Neuronal stem cell (in vitro differentiated cells): ENCODE results near the gene THSD4.

Source experiments
- DNase-seq: peaks from one replicate; pipeline ENCODE4 v3.0.0-alpha.2; 2013; ENCODE audit warnings: low spot score
- H2AFZ ChIP-seq: one replicate; pipeline ENCODE4 v1.6.1; 2013; ENCODE audit warnings: mild to moderate bottlenecking, low read length, inconsistent platforms
- H2AK5ac ChIP-seq: 2 replicates; pipeline ENCODE4 v1.6.1; 2013; ENCODE audit warnings: low read depth, mild to moderate bottlenecking, inconsistent platforms, low read length, moderate library complexity, mixed read lengths
- H2BK120ac ChIP-seq: 2 replicates; pipeline ENCODE4 v1.6.1; 2013; ENCODE audit warnings: low read depth, mild to moderate bottlenecking, inconsistent platforms, low read length, moderate library complexity, mixed read lengths
- H2BK12ac ChIP-seq: one replicate; pipeline ENCODE4 v1.6.1; 2013; ENCODE audit warnings: low read length, inconsistent platforms
- H2BK15ac ChIP-seq: 2 replicates; pipeline ENCODE4 v1.6.1; 2013; ENCODE audit warnings: mild to moderate bottlenecking, low read length, inconsistent platforms, mixed read lengths
- H2BK5ac ChIP-seq: one replicate; pipeline ENCODE4 v1.6.1; 2013; ENCODE audit warnings: inconsistent platforms, mild to moderate bottlenecking, low read length, moderate library complexity
- H3K14ac ChIP-seq: one replicate; pipeline ENCODE4 v1.6.1; 2013; ENCODE audit warnings: low read length, inconsistent platforms
- H3K18ac ChIP-seq: 2 replicates; pipeline ENCODE4 v1.6.1; 2013; ENCODE audit warnings: low read length, inconsistent platforms
- H3K23ac ChIP-seq: 2 replicates; pipeline ENCODE4 v1.6.1; 2013; ENCODE audit warnings: low read depth, mild to moderate bottlenecking, mixed read lengths, low read length, inconsistent platforms; ENCODE audit not compliant: poor library complexity
- H3K27ac ChIP-seq: replicated peaks from 3 replicates; pipeline ENCODE4 v1.5.1; 2013; ENCODE audit warnings: low read length, inconsistent platforms
- H3K27me3 ChIP-seq, 3 experiments: 2 replicates each; pipeline ENCODE4 v1.6.1; 2013; ENCODE audit warnings: low read length in 3 of 3, mild to moderate bottlenecking in 2 of 3, inconsistent platforms in 1 of 3, low read depth in 1 of 3, mixed read lengths in 1 of 3, moderate library complexity in 1 of 3; ENCODE audit not compliant: control insufficient read depth in 3 of 3, insufficient read depth in 3 of 3
- H3K36me3 ChIP-seq, 2 donors: replicated peaks in 1 of 2; 2 replicates each; pipeline ENCODE4 v1.6.1; 2013; ENCODE audit warnings: low read length in 2 of 2; ENCODE audit not compliant: control insufficient read depth in 2 of 2, insufficient read depth in 2 of 2
- H3K4ac ChIP-seq: 2 replicates; pipeline ENCODE4 v1.6.1; 2013; ENCODE audit warnings: inconsistent platforms, mild to moderate bottlenecking, low read length, moderate library complexity
- H3K4me1 ChIP-seq, 2 donors: 1 replicate in 1 of 2; 2 replicates in 1 of 2; pipeline ENCODE4 v1.6.1; 2013; ENCODE audit warnings: low read length in 2 of 2, low read depth in 1 of 2; ENCODE audit not compliant: control insufficient read depth in 2 of 2, insufficient read depth in 1 of 2
- H3K4me2 ChIP-seq: one replicate; pipeline ENCODE4 v1.6.1; 2013; ENCODE audit warnings: mild to moderate bottlenecking, low read length, inconsistent platforms; ENCODE audit not compliant: insufficient read depth, poor library complexity, severe bottlenecking
- H3K4me3 ChIP-seq, 2 donors: 2 replicates each; pipeline ENCODE4 v1.5.1; 2013; ENCODE audit warnings: low read length in 2 of 2, mild to moderate bottlenecking in 2 of 2, inconsistent platforms in 1 of 2, moderate library complexity in 1 of 2
- H3K79me1 ChIP-seq: one replicate; pipeline ENCODE4 v1.6.1; 2013; ENCODE audit warnings: low read depth, mild to moderate bottlenecking, inconsistent platforms, low read length, moderate library complexity
- H3K9ac ChIP-seq: one replicate; pipeline ENCODE4 v1.6.1; 2013; ENCODE audit warnings: mild to moderate bottlenecking, low read depth, low read length, inconsistent platforms; ENCODE audit not compliant: poor library complexity
- H3K9me3 ChIP-seq, 2 donors: replicated peaks in 1 of 2; 2 replicates each; pipeline versions ENCODE3 to v1.6.1; 2013; ENCODE audit warnings: low read length in 2 of 2, mild to moderate bottlenecking in 2 of 2, inconsistent platforms in 1 of 2, low read depth in 1 of 2, mixed read lengths in 1 of 2, moderate library complexity in 1 of 2; ENCODE audit not compliant: control insufficient read depth in 2 of 2, insufficient read depth in 1 of 2
- H4K8ac ChIP-seq: one replicate; pipeline ENCODE4 v1.6.1; 2013; ENCODE audit warnings: low read depth, mild to moderate bottlenecking, inconsistent platforms, low read length, moderate library complexity
- H4K91ac ChIP-seq: one replicate; pipeline ENCODE4 v1.6.1; 2013; ENCODE audit warnings: low read length, low read depth, mild to moderate bottlenecking, inconsistent platforms; ENCODE audit not compliant: poor library complexity
- WGBS, 2 donors: extraction: QIAGEN DNeasy Blood & Tissue Kit; methylation state at CpG; one replicate each; pipeline ENCODE4 v1.1.7; 2013; ENCODE audit warnings: missing lambda C conversion rate in 2 of 2, mixed read lengths in 1 of 2; ENCODE audit not compliant: insufficient read length in 2 of 2, insufficient replicate concordance in 1 of 2; ENCODE audit errors: extremely low coverage in 2 of 2; 5-methylcytosine and 5-hydroxymethylcytosine counted together

Gene THSD4

DNA sequence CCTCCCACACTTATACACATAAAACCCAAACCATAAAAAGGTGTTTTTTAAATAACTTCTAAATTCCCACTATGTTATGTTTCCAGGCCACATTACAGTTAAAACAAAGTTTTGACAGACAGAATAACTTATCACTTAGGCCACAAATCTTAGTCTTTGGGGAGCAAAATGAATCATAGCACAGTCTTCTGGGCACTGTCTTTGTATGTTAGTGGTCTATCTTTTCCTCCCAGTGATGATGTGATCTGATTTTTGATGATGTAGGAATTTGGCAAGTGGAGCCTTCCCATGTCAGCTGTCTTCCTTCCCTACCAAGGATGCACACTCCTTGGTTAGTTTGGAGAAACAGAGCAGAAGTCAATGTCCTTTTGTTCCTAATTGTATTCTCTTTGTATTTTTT is 67.3 kb downstream of the THSD4 start:
- Histone ChIP-seq H2AK5ac (no peak overlapping the region), H3K79me1 (no peaks in the 10 kb centered on the region), H3K9ac (no peak overlapping the region), H3K4ac (no peak overlapping the region), H2BK5ac (no peak overlapping the region), H3K18ac (no peak overlapping the region), H3K27me3 (no peaks in the 10 kb centered on the region), H2BK12ac (no peak overlapping the region), H4K8ac (no peak overlapping the region), H2BK120ac (no peak overlapping the region), H3K4me2 (no peak overlapping the region), H3K9me3 (no peaks in the 10 kb centered on the region), H3K23ac (no peak overlapping the region), H2BK15ac (no peak overlapping the region), H3K14ac (no peak overlapping the region), H3K36me3 (no peaks in the 10 kb centered on the region), H4K91ac (no peak overlapping the region), H3K4me1 (peaks cover 4 to 12% of the 10 kb centered on the region in 2 donors), H3K4me3 (no peak overlapping the region), H2AFZ (no peak overlapping the region), H3K27ac (no peak overlapping the region)
- no peak for DNase-seq

DNA sequence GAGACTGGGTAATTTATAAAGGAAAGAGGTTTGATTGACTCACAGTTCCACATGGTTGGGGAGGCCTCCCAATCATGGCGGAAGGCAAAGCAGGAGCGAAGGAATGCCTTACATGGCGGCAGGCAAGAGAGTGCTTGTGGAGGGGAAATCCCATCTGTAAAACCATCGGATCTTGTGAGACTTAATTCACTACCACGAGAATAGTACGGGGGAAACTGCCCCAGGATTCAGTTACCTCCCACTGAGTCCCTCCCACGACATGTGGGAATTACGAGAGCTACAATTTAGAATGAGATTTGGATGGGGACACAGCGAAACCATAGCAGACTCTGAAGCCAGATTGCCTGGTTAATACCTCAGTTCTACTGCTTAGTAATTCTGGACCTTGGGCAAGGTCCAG is 67.8 kb downstream of the THSD4 start:
- H3K27ac ChIP-seq: no peak overlapping the region
- no peak overlapping the region for H2BK12ac ChIP-seq
- H2AK5ac ChIP-seq: no peak overlapping the region
- H3K4me2 ChIP-seq: no peak overlapping the region
- no peak overlapping the region for H2BK120ac ChIP-seq
- no peak for DNase-seq
- H3K14ac ChIP-seq: no peak overlapping the region
- H4K91ac ChIP-seq: no peak overlapping the region
- H3K4me3 ChIP-seq: no peak overlapping the region
- WGBS, 2 donors: no CpG with 5 or more reads among the region's 9 CpGs
- H3K4me1 ChIP-seq: peaks cover 4 to 12% of the 10 kb centered on the region in 2 donors
- H3K9ac ChIP-seq: no peak overlapping the region
- H4K8ac ChIP-seq: no peak overlapping the region
- no peaks in the 10 kb centered on the region for H3K9me3 ChIP-seq
- H3K18ac ChIP-seq: no peak overlapping the region
- no peaks in the 10 kb centered on the region for H3K36me3 ChIP-seq
- H3K79me1 ChIP-seq: no peaks in the 10 kb centered on the region
- H3K27me3 ChIP-seq: no peaks in the 10 kb centered on the region
- no peak overlapping the region for H3K23ac ChIP-seq
- no peak overlapping the region for H2AFZ ChIP-seq
- H3K4ac ChIP-seq: no peak overlapping the region
- no peak overlapping the region for H2BK15ac ChIP-seq
- no peak overlapping the region for H2BK5ac ChIP-seq

DNA sequence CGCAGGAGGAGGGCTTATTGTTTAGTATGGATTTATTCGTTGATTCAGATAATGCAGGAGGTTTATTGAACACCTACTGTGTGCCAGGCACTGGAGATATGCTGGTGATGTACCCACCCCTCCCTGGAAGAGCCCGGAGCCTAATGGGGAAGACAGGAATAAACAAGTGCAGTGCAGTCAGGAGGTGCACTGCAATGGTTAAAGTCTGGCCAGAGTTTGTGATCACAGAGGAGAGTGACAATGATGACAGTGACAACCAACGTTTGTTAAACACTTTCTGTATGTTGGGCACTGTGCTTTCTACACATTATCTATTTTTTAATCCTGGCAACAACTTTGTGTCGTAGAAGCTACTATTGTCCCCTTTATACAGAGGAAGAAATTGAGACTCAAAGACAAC is 70.4 kb downstream of the THSD4 start:
- no peak overlapping the region for H2BK120ac ChIP-seq
- no peak overlapping the region for H2BK12ac ChIP-seq
- H2AFZ ChIP-seq: no peak overlapping the region
- no peaks in the 10 kb centered on the region for H3K79me1 ChIP-seq
- H4K8ac ChIP-seq: no peak overlapping the region
- H2BK15ac ChIP-seq: no peak overlapping the region
- no peak overlapping the region for H3K23ac ChIP-seq
- H3K27ac ChIP-seq: no peak overlapping the region
- DNase-seq: no peak
- H3K9me3 ChIP-seq: no peaks in the 10 kb centered on the region
- no CpG with 5 or more reads among the region's 5 CpGs for WGBS, 2 donors
- H2BK5ac ChIP-seq: no peak overlapping the region
- peaks cover 4 to 14% of the 10 kb centered on the region in 2 donors for H3K4me1 ChIP-seq
- H3K9ac ChIP-seq: no peak overlapping the region
- no peak overlapping the region for H4K91ac ChIP-seq
- no peak overlapping the region for H3K18ac ChIP-seq
- no peak overlapping the region for H3K4me3 ChIP-seq
- H2AK5ac ChIP-seq: no peak overlapping the region
- H3K4ac ChIP-seq: no peak overlapping the region
- H3K14ac ChIP-seq: no peak overlapping the region
- no peak overlapping the region for H3K4me2 ChIP-seq
- H3K27me3 ChIP-seq: no peaks in the 10 kb centered on the region
- H3K36me3 ChIP-seq: no peaks in the 10 kb centered on the region

DNA sequence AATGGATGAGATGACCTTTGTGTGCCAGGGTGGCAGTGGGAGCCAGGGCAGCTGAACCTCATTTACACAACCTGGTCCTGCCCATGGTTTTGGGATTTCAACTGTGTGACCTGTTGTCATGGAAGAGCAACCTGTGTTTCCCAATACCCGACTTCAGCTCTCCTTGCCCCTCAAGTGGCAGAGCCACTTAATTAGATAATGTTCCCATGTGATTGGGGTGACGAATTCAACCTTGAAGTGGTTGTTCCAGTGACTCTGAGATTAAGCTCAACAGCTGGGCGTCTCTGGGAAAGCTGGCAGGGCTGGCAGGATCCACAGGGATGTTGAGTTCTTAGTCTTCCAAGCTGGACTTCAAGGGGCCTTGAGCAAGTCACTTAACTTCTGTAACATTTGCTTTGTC is 71.0 kb downstream of the THSD4 start:
- Histone ChIP-seq H3K36me3 (no peaks in the 10 kb centered on the region), H3K4me1 (peaks cover 4 to 14% of the 10 kb centered on the region in 2 donors), H3K23ac (no peak overlapping the region), H2BK120ac (no peak overlapping the region), H2AFZ (no peak overlapping the region), H3K4ac (no peak overlapping the region), H2BK12ac (no peak overlapping the region), H3K14ac (no peak overlapping the region), H2AK5ac (no peak overlapping the region), H4K8ac (no peak overlapping the region), H4K91ac (no peak overlapping the region), H3K4me3 (no peak overlapping the region), H3K27me3 (no peaks in the 10 kb centered on the region), H3K79me1 (no peaks in the 10 kb centered on the region), H3K27ac (no peak overlapping the region), H3K4me2 (no peak overlapping the region), H3K9ac (no peak overlapping the region), H3K9me3 (no peaks in the 10 kb centered on the region), H2BK5ac (no peak overlapping the region), H2BK15ac (no peak overlapping the region), H3K18ac (no peak overlapping the region)
- DNase-seq: no peak
- no CpG with 5 or more reads among the region's 3 CpGs for WGBS, 2 donors
